IMR-90 (cell line): Measurements from ENCODE around the gene THOC3. TPM values are rescaled to one million over a fixed set of nuclear protein-coding genes. Genes with fewer than 3 reads are reported as not detected.
"Not testable (repeated sequence)": the region's sequence is repeated elsewhere in the genome, so short reads cannot be mapped to it uniquely, and the experiment has no call there.

ENCODE experiments used
- ATAC-seq: fragments of 200-7000 bp; cut with Tn5 transposase; 2 replicates; pipeline ENCODE4 v1.9.1; 2020; ENCODE audit warnings: low read depth, mild to moderate bottlenecking, moderate library complexity
- BruUV-seq: library from RNA; stranded (reverse); fragments of 400-500 nt; replicated peaks from 2 replicates; lab custom pipeline; 2021; lab: Mats Ljungman, UMichigan
- CTCF ChIA-PET: fragments of 300-600 bp; formaldehyde crosslinking; extraction: SDS; loops from one replicate; lab custom pipeline; 2021; ENCODE audit warnings: antibody characterized with exemption; lab: Yijun Ruan, JAX
- POLR2A ChIA-PET: fragments of 300-600 bp; sonication (Branson Sonifier 250); formaldehyde crosslinking; loops from one replicate; lab custom pipeline; 2022; ENCODE audit warnings: antibody characterized with exemption; ENCODE audit not compliant: unreplicated experiment; lab: Charles Lee
- DNase-seq: peaks from one replicate; pipeline ENCODE4 v3.0.0; 2013
- H2AFZ ChIP-seq: replicated peaks from 2 replicates; pipeline ENCODE3; 2013; ENCODE audit warnings: low read length, mild to moderate bottlenecking; ENCODE audit not compliant: poor library complexity
- H2AK5ac ChIP-seq: 2 replicates; pipeline ENCODE4 v1.6.1; 2013; ENCODE audit warnings: low read depth, low read length, inconsistent platforms
- H2AK9ac ChIP-seq: replicated peaks from 2 replicates; pipeline ENCODE3; 2013; ENCODE audit warnings: mild to moderate bottlenecking, low read depth, low read length, moderate library complexity; ENCODE audit not compliant: poor library complexity
- H2BK120ac ChIP-seq: 2 replicates; pipeline ENCODE4 v1.6.1; 2013; ENCODE audit warnings: low read depth, low read length, inconsistent platforms
- H2BK15ac ChIP-seq: 3 replicates; pipeline ENCODE4 v1.6.1; 2013; ENCODE audit warnings: low read depth, low read length, inconsistent platforms
- H2BK20ac ChIP-seq: 2 replicates; pipeline ENCODE4 v1.6.1; 2013; ENCODE audit warnings: low read depth, mild to moderate bottlenecking, inconsistent platforms, low read length, moderate library complexity
- H2BK5ac ChIP-seq: 2 replicates; pipeline ENCODE4 v1.6.1; 2013; ENCODE audit warnings: mild to moderate bottlenecking, low read depth, low read length, inconsistent platforms; ENCODE audit not compliant: poor library complexity, severe bottlenecking
- H3K14ac ChIP-seq: replicated peaks from 2 replicates; pipeline ENCODE4 v1.6.1; 2013; ENCODE audit warnings: low read depth, low read length, inconsistent platforms
- H3K18ac ChIP-seq: 2 replicates; pipeline ENCODE4 v1.6.1; 2013; ENCODE audit warnings: low read depth, low read length, control low read depth
- H3K23ac ChIP-seq: 2 replicates; pipeline ENCODE4 v1.6.1; 2013; ENCODE audit warnings: low read depth, low read length, inconsistent platforms
- H3K27ac ChIP-seq: 2 replicates; pipeline ENCODE4 v1.5.1; 2013; ENCODE audit warnings: mild to moderate bottlenecking, control low read depth, low read length; ENCODE audit not compliant: insufficient read depth
- H3K27me3 ChIP-seq: 2 replicates; pipeline ENCODE4 v1.6.1; 2013; ENCODE audit warnings: low read length; ENCODE audit not compliant: control insufficient read depth, insufficient read depth
- H3K36me3 ChIP-seq: 2 replicates; pipeline ENCODE4 v1.6.1; 2013; ENCODE audit warnings: low read length, mixed read lengths; ENCODE audit not compliant: control insufficient read depth, insufficient read depth
- H3K4ac ChIP-seq: 2 replicates; pipeline ENCODE4 v1.6.1; 2013; ENCODE audit warnings: low read depth, low read length, inconsistent platforms
- H3K4me1 ChIP-seq: 2 replicates; pipeline ENCODE4 v1.6.1; 2013; ENCODE audit warnings: low read length, mixed read lengths; ENCODE audit not compliant: control insufficient read depth, insufficient read depth
- H3K4me2 ChIP-seq: 2 replicates; pipeline ENCODE4 v1.6.1; 2013; ENCODE audit warnings: low read depth, mild to moderate bottlenecking, control low read depth, low read length, moderate library complexity
- H3K4me3 ChIP-seq: 2 replicates; pipeline ENCODE4 v1.5.1; 2013; ENCODE audit warnings: low read depth, mild to moderate bottlenecking, control low read depth, low read length, moderate library complexity; ENCODE audit not compliant: insufficient read depth
- H3K56ac ChIP-seq: 2 replicates; pipeline ENCODE4 v1.6.1; 2013; ENCODE audit warnings: low read length, inconsistent platforms; ENCODE audit not compliant: insufficient read depth; ENCODE audit errors: extremely low read depth
- H3K79me1 ChIP-seq, 2 experiments: 2 replicates each; pipeline ENCODE4 v1.6.1; 2013; ENCODE audit warnings: low read length in 2 of 2, inconsistent platforms in 1 of 2, low read depth in 1 of 2
- H3K9ac ChIP-seq: 2 replicates; pipeline ENCODE4 v1.6.1; 2013; ENCODE audit warnings: low read depth, low read length, control low read depth
- H3K9me1 ChIP-seq: 2 replicates; pipeline ENCODE4 v1.6.1; 2013; ENCODE audit warnings: low read length, inconsistent platforms; ENCODE audit not compliant: insufficient read depth
- H3K9me3 ChIP-seq: 2 replicates; pipeline ENCODE4 v1.6.1; 2013; ENCODE audit warnings: low read length; ENCODE audit not compliant: control insufficient read depth, insufficient read depth
- H4K20me1 ChIP-seq: 2 replicates; pipeline ENCODE4 v1.6.1; 2013; ENCODE audit warnings: low read length, inconsistent platforms; ENCODE audit not compliant: insufficient read depth
- H4K5ac ChIP-seq: 2 replicates; pipeline ENCODE4 v1.6.1; 2013; ENCODE audit warnings: mild to moderate bottlenecking, low read depth, low read length, control low read depth
- H4K8ac ChIP-seq, 2 experiments: 2 replicates each; pipeline ENCODE4 v1.6.1; 2013; ENCODE audit warnings: low read depth in 2 of 2, low read length in 2 of 2, control low read depth in 1 of 2, inconsistent platforms in 1 of 2
- H4K91ac ChIP-seq: 2 replicates; pipeline ENCODE4 v1.6.1; 2013; ENCODE audit warnings: low read depth, low read length, inconsistent platforms; ENCODE audit not compliant: insufficient read depth
- WGBS, 2 experiments: methylation state at CpG; one replicate each; pipeline versions ENCODE4 v1.1.5 to v1.1.7; 2013; ENCODE audit warnings: missing lambda C conversion rate in 2 of 2; ENCODE audit not compliant: insufficient read length in 1 of 2; ENCODE audit errors: extremely low coverage in 2 of 2; 5-methylcytosine and 5-hydroxymethylcytosine counted together
- dilution Hi-C: fragments of 300-500 bp; cut with HindIII; formaldehyde crosslinking; loops from one replicate; pipeline ENCODE4 v1.14.3; 2018; ENCODE audit warnings: low sequenced_read_pairs; ENCODE audit not compliant: unreplicated experiment
- in situ Hi-C: fragments of 300-500 bp; cut with MboI; formaldehyde crosslinking; loops from 3 replicates; pipeline ENCODE4 v1.14.3; 2019; ENCODE audit warnings: low sequenced_read_pairs, inconsistent platforms, mixed read lengths
- intact Hi-C: fragments of 100-400 bp; cut with micrococcal nuclease; formaldehyde crosslinking; loops from 2 replicates; pipeline ENCODE4 v1.10.0; 2022
- polyA plus RNA-seq, 3 experiments: library from polyadenylated mRNA; depleted of rRNA; stranded (reverse); fragments of >200 nt; gene quantifications; 2 replicates each; pipeline ENCODE4 v1.2.3, GENCODE V29; 2012; ENCODE audit warnings: low replicate concordance in 1 of 3
- total RNA-seq: library from RNA; depleted of rRNA; stranded (reverse); fragments of >200 nt; gene quantifications from 2 replicates; pipeline ENCODE4 v1.2.3, GENCODE V29; 2012

Gene THOC3
- total and polyA plus RNA-seq, 2 of the 4 experiments (the other 2 are of a cell fraction): 87.9 to 114 TPM

DNA sequence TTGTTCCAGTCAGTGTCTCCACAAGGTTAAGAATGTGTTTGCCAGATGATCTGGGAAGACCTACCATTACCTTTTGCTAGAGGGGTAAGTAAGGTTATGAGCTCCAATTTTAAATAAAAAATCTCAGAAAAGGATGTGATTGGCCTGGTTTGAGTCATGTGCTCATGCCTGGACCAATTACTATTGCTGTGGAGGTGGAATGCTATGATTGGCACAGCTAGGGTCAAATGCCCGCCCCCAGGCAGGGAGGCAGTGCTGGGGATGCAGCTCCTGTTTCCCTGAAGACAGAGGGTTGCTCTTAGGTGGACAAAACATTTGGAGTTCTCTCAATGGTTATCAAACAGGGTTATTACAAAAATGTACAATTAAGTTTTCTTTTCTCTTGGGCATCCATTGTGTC, 29.6 kb downstream of the THOC3 start:
- H3K4me1 ChIP-seq, H3K14ac ChIP-seq, BruUV-seq, POLR2A ChIA-PET, H4K20me1 ChIP-seq, CTCF ChIA-PET, H3K79me1 ChIP-seq, H3K9ac ChIP-seq, H3K36me3 ChIP-seq, H3K9me1 ChIP-seq, H2BK120ac ChIP-seq, H2AK5ac ChIP-seq, in situ Hi-C loops, H3K27ac ChIP-seq, H3K18ac ChIP-seq, H3K4ac ChIP-seq, H2AK9ac ChIP-seq, DNase-seq, H3K4me3 ChIP-seq, intact Hi-C loops, dilution Hi-C loops, H4K5ac ChIP-seq, H4K8ac ChIP-seq, H2BK15ac ChIP-seq, ATAC-seq, H4K91ac ChIP-seq, H3K56ac ChIP-seq, H3K27me3 ChIP-seq, H2BK20ac ChIP-seq, H3K4me2 ChIP-seq, H2BK5ac ChIP-seq, H3K23ac ChIP-seq, H2AFZ ChIP-seq, H3K9me3 ChIP-seq: not testable (repeated sequence)
- no CpG with 5 or more reads among the region's 1 CpG for WGBS, 2 experiments

DNA sequence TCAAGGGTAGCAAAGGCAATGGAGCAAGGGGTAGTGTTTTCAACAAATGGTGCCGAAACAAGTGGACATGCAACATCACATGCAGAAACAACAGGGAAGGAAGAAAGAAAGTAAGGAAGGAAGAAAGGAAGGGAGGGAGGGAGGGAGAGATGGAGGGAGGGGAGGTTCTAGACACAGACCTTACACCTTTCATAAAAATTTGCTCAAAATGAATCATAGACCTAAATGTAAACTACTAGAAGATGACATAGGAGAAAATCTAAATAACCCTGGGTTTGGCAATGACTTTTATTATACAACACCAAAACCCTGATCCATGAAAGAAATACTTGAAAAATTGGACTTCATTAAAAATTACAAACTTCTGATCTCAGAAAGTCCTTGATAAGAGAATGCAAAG, 39.4 kb downstream of the THOC3 start:
- POLR2A ChIA-PET, H3K27me3 ChIP-seq, H2AFZ ChIP-seq, H4K20me1 ChIP-seq, H3K36me3 ChIP-seq, H2AK9ac ChIP-seq, CTCF ChIA-PET, H4K91ac ChIP-seq, H3K4me3 ChIP-seq, H3K79me1 ChIP-seq, H3K4ac ChIP-seq, in situ Hi-C loops, H3K9ac ChIP-seq, H2BK5ac ChIP-seq, H2BK15ac ChIP-seq, H3K9me1 ChIP-seq, H3K4me1 ChIP-seq, BruUV-seq, H4K8ac ChIP-seq, H3K23ac ChIP-seq, H4K5ac ChIP-seq, H2BK20ac ChIP-seq, DNase-seq, H3K56ac ChIP-seq, H3K9me3 ChIP-seq, dilution Hi-C loops, H2BK120ac ChIP-seq, H2AK5ac ChIP-seq, H3K4me2 ChIP-seq, intact Hi-C loops, H3K27ac ChIP-seq, H3K18ac ChIP-seq, H3K14ac ChIP-seq: not testable (repeated sequence)
- no CpG with 5 or more reads among the region's 1 CpG for WGBS, 2 experiments
- ATAC-seq: peak; percentile 74
